NCI-H69 (cell line): ENCODE measurements around the gene IL21R.

Source experiments
- DNase-seq: peaks from one replicate; lab custom pipeline; 2025; lab: John Stamatoyannopoulos, UW

Gene IL21R

GRCh38 chr16:27463741-27464591, 62.0 kb downstream of the IL21R start:
- no peak for DNase-seq

DNA sequence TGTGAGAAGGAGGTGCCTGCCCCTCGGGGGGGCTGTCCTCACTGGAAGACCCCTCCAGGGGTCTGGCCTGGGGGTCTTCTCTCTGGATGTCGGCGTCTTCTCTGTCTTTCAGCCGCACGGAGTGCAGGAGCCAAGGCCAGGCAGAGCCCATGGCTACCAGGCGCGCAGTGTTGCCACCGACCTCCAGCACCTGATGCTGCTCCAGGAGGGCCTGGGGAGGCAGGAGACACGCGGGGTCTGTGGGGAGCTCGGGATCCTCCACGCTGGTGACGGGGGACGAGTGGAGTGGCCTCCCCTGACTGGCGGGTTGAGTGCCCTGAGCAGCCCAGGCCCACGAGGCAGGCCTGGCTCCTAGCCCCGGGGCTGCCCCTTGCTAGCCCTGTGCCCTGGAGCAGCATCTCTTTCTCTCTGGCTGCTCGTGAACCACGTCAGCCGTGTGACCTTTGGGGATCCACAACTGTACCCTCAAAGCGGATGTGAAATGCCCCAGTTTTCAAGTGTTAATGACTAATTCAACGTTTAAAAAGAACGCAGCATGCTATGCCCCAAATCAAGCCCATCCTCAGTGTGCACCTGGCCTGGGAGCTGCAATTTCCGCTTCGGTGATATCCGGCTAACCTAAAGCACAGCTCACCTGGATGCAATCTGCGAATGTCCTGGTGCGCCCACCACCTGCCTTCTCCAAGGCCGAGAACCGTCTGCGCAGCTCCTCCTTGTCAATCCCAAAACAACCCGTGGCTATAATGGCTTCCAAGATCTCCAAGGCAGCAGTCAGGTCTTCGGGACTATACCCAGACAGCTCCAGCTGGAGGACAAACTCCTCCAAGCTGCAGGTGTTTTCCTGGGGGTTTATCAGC, 62.9 kb downstream of the IL21R start:
- DNase-seq: no peak

- no peak for DNase-seq
Measured at GRCh38 chr16:27465483-27465879, 63.5 kb downstream of the IL21R start.

DNA sequence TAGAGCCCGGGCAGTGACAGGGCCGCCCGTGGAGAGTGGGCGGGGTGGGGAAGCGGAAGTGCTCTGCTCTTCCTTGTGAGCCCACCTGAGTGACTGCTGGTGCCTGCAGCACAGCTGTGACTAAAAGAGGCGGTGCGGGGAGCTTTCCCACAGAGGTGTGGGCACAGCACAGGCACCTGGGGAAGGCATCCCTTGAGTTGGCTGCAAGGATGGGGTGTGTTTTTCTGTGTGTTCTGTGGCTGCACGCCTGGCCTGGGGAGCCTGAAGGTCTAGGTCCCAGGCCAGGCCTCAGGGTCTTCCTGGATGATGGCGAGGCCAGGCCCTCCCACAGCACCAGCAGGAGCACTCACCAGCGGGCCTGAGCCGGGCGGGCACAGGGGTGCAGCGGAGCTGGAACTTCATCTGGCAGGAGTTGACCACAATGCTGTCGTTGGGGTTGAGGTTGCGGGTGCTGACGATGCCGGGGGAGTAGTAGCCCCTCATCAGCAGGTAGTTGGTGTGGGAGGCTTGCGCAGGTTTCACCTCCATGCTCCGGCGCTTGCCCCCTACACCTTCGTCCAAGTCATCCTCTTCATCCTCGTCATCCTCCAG, 67.1 kb downstream of the IL21R start:
- no peak for DNase-seq

- DNase-seq: no peak
Measured at GRCh38 chr16:27470567-27471431, 68.8 kb downstream of the IL21R start.

GRCh38 chr16:27471661-27472060, 69.7 kb downstream of the IL21R start:
- DNase-seq: no peak

GRCh38 chr16:27472091-27473020, 70.4 kb downstream of the IL21R start:
- DNase-seq: no peak

GRCh38 chr16:27473101-27473900, 71.3 kb downstream of the IL21R start:
- DNase-seq: no peak

DNA sequence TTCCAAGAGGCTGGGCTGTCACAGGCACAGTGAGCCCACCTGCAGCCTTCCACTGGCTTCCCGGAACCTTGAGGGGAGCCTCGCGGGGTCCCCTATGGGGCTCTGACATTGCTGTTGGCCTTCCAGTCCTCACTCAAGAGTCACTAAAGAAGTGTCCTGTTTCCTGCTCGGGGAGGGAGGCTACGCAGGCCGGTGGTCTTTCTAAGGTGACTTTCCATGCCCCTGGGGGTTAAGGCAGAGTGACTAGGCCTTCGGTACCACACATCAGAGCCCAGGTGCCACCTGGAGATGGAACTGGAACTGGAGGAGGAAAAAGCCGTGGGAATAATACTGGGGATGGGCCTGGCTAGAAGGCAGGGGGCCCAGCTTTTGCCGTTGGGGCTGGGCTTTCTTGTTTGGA, 72.1 kb downstream of the IL21R start:
- no peak for DNase-seq

- DNase-seq: no peak
Measured at GRCh38 chr16:27474921-27475320, 72.9 kb downstream of the IL21R start.

DNA sequence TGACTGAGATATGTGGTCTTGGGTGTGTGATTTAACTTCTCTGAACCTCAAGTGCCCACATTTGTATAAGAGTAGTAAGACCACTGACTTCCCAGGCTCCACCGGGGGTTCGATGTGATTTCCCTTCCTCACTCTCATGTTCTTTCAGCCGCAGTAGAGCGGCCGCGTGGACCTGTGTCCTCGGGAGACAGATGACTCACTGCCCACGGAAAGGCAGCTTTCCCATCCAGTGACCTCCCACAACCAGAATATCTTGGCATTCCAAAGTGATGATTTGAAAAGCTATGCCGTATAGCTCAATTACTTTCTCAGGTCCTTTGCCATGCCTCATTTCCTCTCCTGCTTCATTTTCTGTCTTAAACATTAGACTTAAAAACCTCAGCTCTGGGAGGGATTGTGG, 73.6 kb downstream of the IL21R start:
- no peak for DNase-seq

- DNase-seq: no peak
Measured at GRCh38 chr16:27476240-27476639, 74.3 kb downstream of the IL21R start.

GRCh38 chr16:27480761-27481160, 78.8 kb downstream of the IL21R start:
- DNase-seq: no peak

DNA sequence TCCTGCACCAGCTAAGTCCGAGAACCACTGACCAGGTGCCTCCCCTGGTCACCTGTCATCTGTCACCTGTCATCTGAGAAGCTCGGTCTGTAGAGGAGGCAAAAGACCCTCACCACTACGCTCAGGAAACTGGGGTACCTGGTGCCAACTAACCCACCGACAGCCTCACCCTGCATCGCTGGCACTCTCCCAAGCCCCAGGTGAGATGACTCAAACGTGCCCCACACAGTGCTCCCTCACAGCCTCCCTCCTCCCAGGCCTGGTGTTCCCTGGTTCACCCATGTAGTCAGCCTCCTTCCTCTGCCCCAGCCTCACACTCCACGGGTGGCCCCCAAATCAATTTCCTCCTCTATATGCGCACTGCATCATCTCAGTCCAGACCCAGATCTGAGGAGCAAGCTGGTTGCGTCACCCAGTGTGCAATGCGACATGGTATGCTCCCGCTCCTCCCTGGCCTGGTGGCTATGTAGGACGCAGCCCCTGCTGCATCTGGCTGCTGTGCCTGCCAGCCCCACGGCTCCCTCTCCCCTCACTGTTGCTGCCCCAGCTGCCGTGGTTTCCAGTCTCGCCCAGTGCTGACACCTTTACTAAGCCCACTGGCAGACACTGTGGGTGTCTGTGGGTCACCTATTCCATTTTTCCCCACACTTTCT, 79.4 kb downstream of the IL21R start:
- DNase-seq: no peak

DNA sequence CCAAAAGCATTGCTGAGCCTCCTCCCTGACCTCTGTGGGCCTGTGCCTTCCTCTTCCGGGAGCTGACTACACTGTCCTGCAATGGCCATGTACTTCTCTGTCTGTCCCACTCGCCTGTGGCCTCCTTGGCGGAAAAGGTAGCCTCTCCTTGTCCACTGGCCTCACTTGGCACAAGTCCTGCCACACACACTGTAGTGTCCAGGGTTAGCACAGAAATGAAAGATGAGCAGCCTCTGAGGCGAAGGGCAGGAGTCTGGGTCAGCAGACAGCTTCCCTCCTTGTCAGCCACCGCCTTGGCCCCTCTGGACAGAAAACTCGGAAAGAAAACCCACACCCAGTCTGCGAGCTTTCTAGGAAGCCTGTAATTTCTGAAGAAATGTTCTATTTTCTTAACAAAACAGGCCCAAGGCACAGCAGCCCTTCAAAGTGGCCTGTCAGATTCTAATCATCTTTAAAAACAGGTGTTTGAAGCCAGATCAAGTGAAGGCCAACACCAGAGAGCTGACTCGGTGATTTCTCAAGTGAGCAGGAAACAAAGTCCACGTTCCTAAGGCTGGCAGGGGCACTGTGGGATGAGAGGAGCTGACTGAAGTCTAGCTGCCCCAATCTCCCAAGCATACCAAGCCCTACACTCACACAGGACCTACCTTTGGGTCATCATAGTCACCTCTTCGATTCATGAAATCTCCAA, 80.6 kb downstream of the IL21R start:
- no peak for DNase-seq

GRCh38 chr16:27483088-27483437, 81.1 kb downstream of the IL21R start:
- DNase-seq: no peak

DNA sequence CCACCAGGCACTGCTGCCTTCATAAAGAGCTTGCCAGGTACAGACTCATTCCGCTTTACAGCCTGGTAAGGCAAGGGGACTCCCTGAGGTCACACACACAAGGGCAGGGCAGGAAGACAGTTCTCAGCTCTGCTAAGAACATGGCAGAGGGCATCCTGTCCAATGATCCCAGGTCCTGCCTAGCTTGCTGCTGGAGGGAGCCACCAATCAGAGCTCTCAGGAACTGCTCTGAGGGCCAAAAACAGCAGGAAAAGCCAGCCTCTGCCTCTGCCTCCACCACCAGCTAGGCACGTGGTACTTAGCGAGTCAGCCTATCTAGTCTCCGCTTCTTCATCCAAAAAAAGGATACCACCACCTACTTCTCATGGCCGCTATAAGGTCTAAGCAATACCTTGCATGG, 81.7 kb downstream of the IL21R start:
- DNase-seq: no peak

DNA sequence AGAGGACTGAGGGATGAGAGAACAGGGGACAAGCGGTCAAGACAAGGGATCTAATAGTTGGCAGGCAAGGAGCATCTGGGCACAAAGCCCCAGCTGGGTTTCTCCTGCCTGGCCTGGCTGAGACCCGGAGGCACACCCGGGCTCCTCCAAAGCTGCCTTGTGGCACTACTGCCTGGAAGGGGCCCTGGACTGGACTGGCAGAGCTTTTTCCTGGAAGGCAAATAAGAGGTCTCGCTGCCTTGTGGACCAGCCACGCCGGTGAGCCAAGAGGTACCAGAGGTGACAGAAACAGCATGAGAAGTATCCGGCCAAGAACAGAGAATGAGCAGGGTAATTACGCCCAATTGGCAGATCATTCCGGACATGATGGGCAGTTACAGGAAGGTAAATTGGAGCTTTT, 83.2 kb downstream of the IL21R start:
- DNase-seq: no peak

DNA sequence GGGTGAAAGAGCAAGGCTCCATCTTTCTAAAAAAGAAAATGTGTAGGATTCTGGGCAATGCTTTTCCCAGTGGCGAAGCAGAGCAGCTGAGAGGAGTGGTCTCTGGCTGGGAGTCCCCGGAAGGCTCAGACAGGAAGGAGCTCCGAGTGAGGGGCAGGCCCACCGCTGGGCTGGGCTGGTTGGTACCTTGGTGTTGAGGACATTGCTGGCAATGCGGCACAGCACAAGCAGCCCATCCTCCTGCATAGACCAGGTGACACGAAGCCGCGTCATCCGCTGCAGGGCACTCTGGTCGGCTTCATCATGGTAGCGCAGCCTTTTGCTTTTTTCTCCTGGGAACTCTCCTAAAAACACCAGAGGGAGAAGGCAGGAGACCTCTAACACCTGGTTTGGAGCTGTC, 83.8 kb downstream of the IL21R start:
- no peak for DNase-seq
